Measurements from ENCODE around the gene RHAG. TPM values are rescaled to one million over a fixed set of nuclear protein-coding genes. Genes with fewer than 3 reads are reported as not detected.
A peak's percentile ranks its signal among the peaks of the same experiment; 100 is the strongest.
"Not testable (repeated sequence)": the region's sequence is repeated elsewhere in the genome, so short reads cannot be mapped to it uniquely, and the experiment has no call there.

The RHAG gene
- total RNA-seq, 1 experiment from 2014 or later, result not detected

- CTCF ChIA-PET, result no interaction called here
- peak; percentile 29; the same call in 1 of the 2 replicates for ATAC-seq
- no peak overlapping the region for H3K4me2 ChIP-seq (ENCODE audit: low read length)
Measured at GRCh38 chr6:49618257-49618656, 18.4 kb downstream of the RHAG start.

DNA sequence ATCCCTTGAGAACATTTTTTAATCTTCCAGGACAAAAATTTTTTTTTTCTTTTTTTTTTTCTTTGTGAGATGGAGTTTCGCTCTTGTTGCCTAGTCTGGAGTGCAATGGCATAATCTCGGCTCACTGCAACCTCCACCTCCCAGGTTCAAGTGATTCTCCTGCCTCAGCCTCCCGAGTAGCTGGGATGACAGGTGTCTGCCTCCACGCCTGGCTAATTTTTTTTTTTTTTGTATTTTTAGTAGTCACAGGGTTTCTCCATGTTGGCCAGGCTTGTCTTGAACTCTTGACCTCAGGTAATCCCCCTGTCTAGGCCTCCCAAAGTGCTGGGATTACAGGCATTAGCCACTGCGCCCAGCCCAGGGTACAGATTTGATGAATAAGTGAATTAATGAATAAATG is 22.5 kb downstream of the RHAG start:
- ATAC-seq; H2AFZ ChIP-seq (ENCODE audit: low read length); H3K9me3 ChIP-seq (ENCODE audit: low read length); H3K79me2 ChIP-seq (ENCODE audit: low read length); H3F3A ChIP-seq (ENCODE audit: low read length, unreplicated experiment); H3K4me3 ChIP-seq (ENCODE audit: low read length); DNase-seq; H3K27ac ChIP-seq (ENCODE audit: low read length); H3K36me3 ChIP-seq (ENCODE audit: low read depth, low read length); H3K9me2 ChIP-seq (replicated peaks; ENCODE audit: low read length); H3K4me1 ChIP-seq (ENCODE audit: insufficient read depth, low read length); BruUV-seq (replicated peaks); POLR2A ChIA-PET (ENCODE audit: unreplicated experiment); H3K4me2 ChIP-seq (ENCODE audit: low read length); H3K9ac ChIP-seq (ENCODE audit: low read length); H4K20me1 ChIP-seq (ENCODE audit: low read length); H3K27me3 ChIP-seq (ENCODE audit: low read length); intact Hi-C loops (cut with micrococcal nuclease); CTCF ChIA-PET: not testable (repeated sequence)

More at GRCh38 chr6:49618257-49618656, 18.4 kb downstream of the RHAG start:
- no peak overlapping the region for H2AFZ ChIP-seq (ENCODE audit: low read length)
- no peaks in the 10 kb centered on the region for H3F3A ChIP-seq (ENCODE audit: low read length, unreplicated experiment)
- H3K36me3 ChIP-seq (ENCODE audit: low read depth, low read length), result no peaks in the 10 kb centered on the region
- H3K27ac ChIP-seq (ENCODE audit: low read length), result no peak overlapping the region
- no peak overlapping the region for H3K9ac ChIP-seq (ENCODE audit: low read length)
- no peak for DNase-seq
- no peaks in the 10 kb centered on the region for H3K27me3 ChIP-seq (ENCODE audit: low read length)
- no TSS peak for BruUV-seq (replicated peaks)
- no peaks in the 10 kb centered on the region for H3K9me3 ChIP-seq (ENCODE audit: low read length)
- H3K9me2 ChIP-seq (replicated peaks; ENCODE audit: low read length), result no peaks in the 10 kb centered on the region
- no peaks in the 10 kb centered on the region for H3K79me2 ChIP-seq (ENCODE audit: low read length)
- no peaks in the 10 kb centered on the region for H4K20me1 ChIP-seq (ENCODE audit: low read length)
- no peak for TF ChIP-seq EZH2 (IDR thresholded peaks at IDR 0.05; ENCODE audit: low read length, unreplicated experiment)
- TF ChIP-seq EZH2phosphoT487 (IDR thresholded peaks at IDR 0.05; ENCODE audit: borderline replicate concordance, low read length), result no peak
- TF ChIP-seq CTCF (conservative IDR thresholded peaks at IDR 0.05; ENCODE audit: low read depth, low read length), result no peak
- H3K4me3 ChIP-seq (ENCODE audit: low read length), result no peak overlapping the region
- intact Hi-C loops (cut with micrococcal nuclease), result no loop called here
- POLR2A ChIA-PET (ENCODE audit: unreplicated experiment), result no interaction called here
- H3K4me1 ChIP-seq (ENCODE audit: insufficient read depth, low read length), result peaks cover under 1% of the 10 kb centered on the region; the same call in 1 of the 2 replicates

GRCh38 chr6:49609285-49609684 is 27.4 kb downstream of the RHAG start:
- BruUV-seq (replicated peaks), result no TSS peak
- no peaks in the 10 kb centered on the region for H3K9me3 ChIP-seq (ENCODE audit: low read length)
- POLR2A ChIA-PET (ENCODE audit: unreplicated experiment), result no interaction called here
- 0 out of 2 replicates have a peak, but pooled peaks cover 9% of the 10 kb centered on the region for H3K4me1 ChIP-seq (ENCODE audit: insufficient read depth, low read length)
- TF ChIP-seq CTCF (conservative IDR thresholded peaks at IDR 0.05; ENCODE audit: low read depth, low read length) (no peak), EZH2phosphoT487 (IDR thresholded peaks at IDR 0.05; ENCODE audit: borderline replicate concordance, low read length) (no peak), EZH2 (IDR thresholded peaks at IDR 0.05; ENCODE audit: low read length, unreplicated experiment) (no peak)
- intact Hi-C loops (cut with micrococcal nuclease), result loop anchor here (5.0 kb wide), 1 partner anchor 157 kb away; no protein-coding TSS in a partner anchor
- H3K27ac ChIP-seq (ENCODE audit: low read length), result no peak overlapping the region
- no peak overlapping the region for H2AFZ ChIP-seq (ENCODE audit: low read length)
- no peaks in the 10 kb centered on the region for H4K20me1 ChIP-seq (ENCODE audit: low read length)
- H3F3A ChIP-seq (ENCODE audit: low read length, unreplicated experiment), result no peaks in the 10 kb centered on the region
- no peak overlapping the region for H3K4me3 ChIP-seq (ENCODE audit: low read length)
- CTCF ChIA-PET, result no interaction called here
- H3K79me2 ChIP-seq (ENCODE audit: low read length), result no peaks in the 10 kb centered on the region
- no peaks in the 10 kb centered on the region for H3K36me3 ChIP-seq (ENCODE audit: low read depth, low read length)
- H3K9me2 ChIP-seq (replicated peaks; ENCODE audit: low read length), result no peaks in the 10 kb centered on the region
- no peak overlapping the region for H3K9ac ChIP-seq (ENCODE audit: low read length)
- no peak for ATAC-seq
- H3K4me2 ChIP-seq (ENCODE audit: low read length), result no peak overlapping the region
- DNase-seq, result no peak
- H3K27me3 ChIP-seq (ENCODE audit: low read length), result no peaks in the 10 kb centered on the region

- H3K79me2 ChIP-seq (ENCODE audit: low read length); H3K9me3 ChIP-seq (ENCODE audit: low read length); H3K9ac ChIP-seq (ENCODE audit: low read length); POLR2A ChIA-PET (ENCODE audit: unreplicated experiment); ATAC-seq; BruUV-seq (replicated peaks); H3K4me3 ChIP-seq (ENCODE audit: low read length); H2AFZ ChIP-seq (ENCODE audit: low read length); H3K36me3 ChIP-seq (ENCODE audit: low read depth, low read length); H3K27ac ChIP-seq (ENCODE audit: low read length); DNase-seq; H3F3A ChIP-seq (ENCODE audit: low read length, unreplicated experiment); H4K20me1 ChIP-seq (ENCODE audit: low read length); H3K4me1 ChIP-seq (ENCODE audit: insufficient read depth, low read length); H3K27me3 ChIP-seq (ENCODE audit: low read length); H3K4me2 ChIP-seq (ENCODE audit: low read length); H3K9me2 ChIP-seq (replicated peaks; ENCODE audit: low read length): not testable (repeated sequence)
- CTCF ChIA-PET, result interaction anchor here (0.9 kb wide), 1 partner anchor 76 kb away, joined by 4 read pairs; no protein-coding TSS in a partner anchor
- intact Hi-C loops (cut with micrococcal nuclease), result loop anchor here (5.0 kb wide), 1 partner anchor 156 kb away; no protein-coding TSS in a partner anchor
Measured at GRCh38 chr6:49608275-49608674, 28.4 kb downstream of the RHAG start.

All from PC-3 (cell line).